ENCODE data around the gene PITPNC1.
A peak's percentile ranks its signal among the peaks of the same experiment; 100 is the strongest.

The PITPNC1 gene

GRCh38 chr17:67554634-67555033 is 177.6 kb downstream of the PITPNC1 start:
- DNase-seq (ENCODE audit: low read depth): no peak

- no peak for DNase-seq (ENCODE audit: low read depth)
These were observed 178.8 kb downstream of the PITPNC1 start for GRCh38 chr17:67555855-67556254.

- DNase-seq (ENCODE audit: low read depth): no peak
These were observed 180.2 kb downstream of the PITPNC1 start for GRCh38 chr17:67557052-67557845.

DNA sequence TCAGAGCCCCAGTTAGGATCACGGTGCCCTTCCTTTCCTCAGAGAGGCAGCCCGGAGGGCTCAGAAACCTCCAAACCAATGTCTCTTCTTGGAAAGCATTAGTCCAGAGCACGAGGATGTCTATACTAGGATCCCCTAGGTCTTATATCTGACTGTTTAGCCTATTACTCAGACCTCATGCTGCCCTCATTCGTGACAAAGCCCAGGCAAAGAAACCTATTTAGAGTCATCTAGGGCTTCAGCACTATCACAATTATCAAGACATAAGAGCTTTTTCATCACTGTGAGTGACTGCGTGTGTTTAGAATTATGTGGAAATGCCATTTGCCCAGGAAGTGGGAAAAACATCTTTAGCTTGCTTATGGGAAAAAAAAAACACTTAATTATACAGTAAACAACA is 180.8 kb downstream of the PITPNC1 start:
- DNase-seq (ENCODE audit: low read depth): peak; percentile 17

DNA sequence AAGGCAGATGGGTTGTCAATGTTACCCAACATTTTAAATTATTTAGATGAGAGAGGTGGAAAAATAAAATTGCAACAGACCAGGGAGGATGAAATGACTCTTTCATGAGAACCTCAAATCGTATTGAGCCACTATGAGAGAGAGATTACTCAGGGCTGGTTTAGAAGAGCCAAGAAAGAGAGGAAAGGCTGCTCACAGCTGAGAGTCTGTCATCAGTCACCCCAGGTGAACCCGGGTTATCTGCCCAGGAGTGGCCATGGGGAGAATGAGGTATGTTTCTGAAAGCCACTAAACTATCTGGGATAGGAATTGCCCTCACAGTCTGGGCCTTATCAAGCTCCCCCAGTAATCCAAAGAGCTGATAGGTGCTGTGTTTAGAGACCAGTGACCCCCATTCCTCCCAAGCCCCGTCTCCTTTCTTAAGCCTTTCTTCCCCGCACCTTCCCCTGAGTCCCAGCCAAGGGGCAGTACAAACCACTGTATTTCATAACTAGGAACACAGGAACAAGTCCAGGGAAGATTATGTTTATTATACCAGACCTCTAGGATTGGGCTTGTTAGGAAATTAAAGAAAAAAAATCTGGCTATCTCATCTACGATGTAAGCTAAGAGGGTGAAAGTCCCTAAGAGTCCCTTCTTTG is 181.8 kb downstream of the PITPNC1 start:
- DNase-seq (ENCODE audit: low read depth): peak; percentile 15

- DNase-seq (ENCODE audit: low read depth): no peak
These were observed 182.4 kb downstream of the PITPNC1 start for GRCh38 chr17:67559381-67559966.

GRCh38 chr17:67562005-67562404 is 184.9 kb downstream of the PITPNC1 start:
- no peak for DNase-seq (ENCODE audit: low read depth)

DNA sequence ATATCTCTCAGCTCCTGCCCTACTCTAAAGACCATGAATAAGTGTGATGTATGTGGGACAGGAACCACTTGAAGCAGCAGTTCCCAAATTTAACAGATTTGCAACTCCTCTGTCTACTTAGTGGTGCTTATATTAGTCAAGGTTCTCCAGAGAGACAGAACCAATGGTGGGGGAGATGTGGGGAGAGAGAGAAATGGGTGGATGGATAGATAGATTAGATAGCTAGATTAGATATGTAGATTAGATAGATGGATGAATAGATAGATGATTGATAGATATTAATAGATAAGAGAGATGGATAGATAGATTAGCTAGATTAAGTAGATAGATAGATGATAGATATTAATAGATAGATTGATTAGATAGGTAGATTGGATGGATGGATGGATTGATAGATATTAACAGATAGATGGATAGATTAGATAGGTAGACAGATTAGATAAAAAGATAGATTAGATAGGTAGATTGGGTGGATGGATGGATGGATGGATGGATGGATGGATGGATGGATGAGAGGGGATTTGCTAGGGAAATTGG is 186.7 kb downstream of the PITPNC1 start:
- DNase-seq (ENCODE audit: low read depth): no peak

- DNase-seq (ENCODE audit: low read depth): no peak
These were observed 188.0 kb downstream of the PITPNC1 start for GRCh38 chr17:67565068-67565467.

- DNase-seq (ENCODE audit: low read depth): no peak
These were observed 189.6 kb downstream of the PITPNC1 start for GRCh38 chr17:67566656-67567055.

DNA sequence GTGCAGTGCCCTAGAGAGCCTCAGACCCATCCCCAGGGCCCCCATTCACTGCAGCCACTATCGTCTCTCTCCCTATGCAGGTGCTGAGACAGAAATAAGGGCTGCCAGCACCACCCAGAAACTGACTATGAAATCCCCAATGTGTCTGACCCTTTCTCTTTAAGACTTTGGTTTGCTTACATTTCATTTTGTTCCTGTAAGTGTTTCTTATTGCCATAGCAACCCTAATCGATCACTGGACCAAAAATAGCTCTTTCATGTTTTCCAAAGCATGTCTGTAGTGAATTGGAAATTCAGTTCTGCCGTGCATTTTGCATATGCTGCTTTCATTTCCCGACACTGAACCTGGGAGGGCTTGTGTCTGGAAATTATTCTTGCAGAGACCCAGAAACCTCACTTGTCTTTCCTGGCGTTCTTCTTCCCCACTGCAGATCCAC is 192.0 kb downstream of the PITPNC1 start:
- DNase-seq (ENCODE audit: low read depth): no peak

- DNase-seq (ENCODE audit: low read depth): peak; percentile 44
These were observed 192.8 kb downstream of the PITPNC1 start for GRCh38 chr17:67569873-67570272.

DNA sequence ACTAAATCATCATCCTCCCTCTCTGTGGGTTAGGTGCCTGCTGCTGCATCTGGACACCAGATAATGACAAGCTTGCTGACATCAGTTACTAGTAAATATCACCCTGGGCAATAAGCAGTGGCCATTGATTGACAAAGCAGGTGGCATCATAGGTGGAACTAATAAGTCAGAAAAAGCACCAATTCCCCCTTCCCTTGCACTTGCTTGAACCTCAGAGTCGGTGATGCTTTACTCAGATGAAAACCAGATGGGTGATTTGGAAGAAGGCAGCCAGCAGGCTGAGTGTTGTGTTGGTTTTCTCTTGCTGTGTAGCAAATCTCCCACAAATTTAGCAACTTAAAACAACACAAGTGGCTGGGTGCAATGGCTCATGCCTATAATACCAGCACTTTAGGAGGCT is 193.7 kb downstream of the PITPNC1 start:
- DNase-seq (ENCODE audit: low read depth): no peak

GRCh38 chr17:67571478-67571877 is 194.4 kb downstream of the PITPNC1 start:
- no peak for DNase-seq (ENCODE audit: low read depth)

GRCh38 chr17:67573987-67574657 is 197.0 kb downstream of the PITPNC1 start:
- DNase-seq (ENCODE audit: low read depth): no peak

- no peak for DNase-seq (ENCODE audit: low read depth)
These were observed 197.7 kb downstream of the PITPNC1 start for GRCh38 chr17:67574658-67575293.

DNA sequence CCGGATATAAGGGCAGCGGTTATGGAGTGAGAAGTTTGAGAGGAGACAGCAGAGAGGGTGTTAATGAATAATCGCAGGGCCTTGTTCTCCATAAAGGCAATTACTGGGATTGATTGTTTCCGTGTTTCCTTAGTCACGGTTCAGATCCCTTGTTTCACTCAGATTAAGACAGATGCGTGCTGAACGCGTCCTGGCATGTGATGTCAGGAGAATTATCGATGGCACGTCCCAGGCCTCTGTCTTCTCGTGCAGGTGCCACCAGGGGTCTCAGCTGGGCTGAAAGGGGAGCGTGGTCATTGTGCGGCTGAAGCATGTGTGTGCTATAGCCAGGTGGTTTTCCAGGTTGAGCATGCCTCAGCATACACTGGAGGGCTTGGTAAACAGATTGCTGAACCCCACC is 198.2 kb downstream of the PITPNC1 start:
- DNase-seq (ENCODE audit: low read depth): no peak

DNA sequence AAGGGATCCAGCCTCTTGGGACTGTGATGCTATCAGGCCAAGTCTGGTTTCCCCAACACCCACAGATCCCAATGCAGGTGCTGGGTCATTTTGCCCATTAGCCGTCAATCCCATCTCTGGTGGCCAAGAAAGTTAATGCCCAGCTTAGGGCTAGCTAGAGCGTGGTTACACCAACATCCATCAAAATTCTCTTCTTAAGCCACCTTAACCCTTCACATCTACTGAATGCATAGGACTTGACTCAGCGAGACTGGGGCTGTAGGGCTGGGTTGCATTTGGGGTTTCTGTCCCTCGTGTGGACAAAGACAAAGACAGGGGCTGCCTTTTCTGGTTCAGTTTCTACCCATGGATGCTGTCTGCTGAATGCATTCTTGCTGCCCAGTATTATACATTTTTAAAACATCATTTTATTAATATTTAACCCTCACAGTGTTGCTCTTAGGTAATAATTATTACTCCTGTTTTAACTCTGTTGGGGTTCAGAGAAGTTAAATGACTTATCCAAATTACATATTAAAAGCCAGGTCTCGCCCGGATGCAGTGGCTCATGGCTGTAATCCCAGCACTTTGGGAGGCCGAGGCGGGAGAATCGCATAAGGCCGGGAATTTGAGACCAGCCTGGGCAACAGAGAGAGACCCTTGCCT is 199.5 kb downstream of the PITPNC1 start:
- DNase-seq (ENCODE audit: low read depth): no peak

DNA sequence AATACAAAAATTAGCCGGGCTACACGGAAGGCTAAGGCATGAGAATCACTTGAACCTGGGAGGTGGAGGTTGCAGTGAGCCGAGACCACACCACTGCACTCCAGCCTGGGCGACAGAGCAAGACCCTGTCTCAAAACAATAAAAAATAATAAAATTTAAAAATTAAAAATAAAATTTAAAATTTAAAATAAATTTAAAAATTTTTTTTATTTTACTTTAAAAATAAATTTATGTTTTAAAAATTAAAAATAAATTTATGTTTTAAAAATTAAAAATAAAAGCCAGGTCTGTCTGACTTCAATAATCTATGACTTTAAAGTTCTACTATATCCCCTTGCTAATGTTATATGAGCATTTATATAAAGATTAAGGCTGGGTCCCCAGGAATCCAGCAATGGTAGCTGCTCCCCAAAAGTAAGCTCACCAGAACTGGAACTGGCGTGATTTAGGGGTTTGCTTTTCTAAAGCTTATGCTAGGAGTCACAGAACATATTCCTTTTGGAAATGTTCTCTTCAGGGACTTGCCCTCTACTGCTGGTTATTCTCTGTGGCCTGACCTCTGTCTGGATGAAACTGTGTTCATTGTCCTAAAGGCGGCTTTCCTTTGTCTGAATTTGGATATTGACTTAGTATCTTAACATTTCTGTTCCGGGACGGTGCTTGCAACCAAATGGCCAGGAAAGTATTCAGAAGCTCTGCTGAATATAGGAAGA is 200.5 kb downstream of the PITPNC1 start:
- DNase-seq (ENCODE audit: low read depth): no peak

GRCh38 chr17:67578142-67578457 is 201.0 kb downstream of the PITPNC1 start:
- no peak for DNase-seq (ENCODE audit: low read depth)

Measured in ELR (cell line).